Activated naive CD4-positive, alpha-beta T cell treated with anti-CD3 and anti-CD28 coated beads, Interleukin-2, amount 10 ng/mL, durations not matched to agents 7 days and 5 days (primary cell): ENCODE measurements around the gene BST2.

Experiments used
- CTCF ChIA-PET: fragments of 350-600 bp; sonication (Branson Sonifier 250); formaldehyde crosslinking; loops from one replicate; lab custom pipeline; 2021; ENCODE audit warnings: antibody characterized with exemption; lab: Charles Lee
- DNase-seq: peaks from one replicate; pipeline ENCODE4 v3.0.0-alpha.2; 2020
- H3K27ac Mint-ChIP-seq: one replicate; pipeline ENCODE4 v1.8.0; 2021; ENCODE audit warnings: mild to moderate bottlenecking, moderate library complexity, mixed read lengths
- H3K27me3 Mint-ChIP-seq: one replicate; pipeline ENCODE4 v1.8.0; 2021; ENCODE audit warnings: mild to moderate bottlenecking, mixed read lengths
- H3K36me3 Mint-ChIP-seq: one replicate; pipeline ENCODE4 v1.8.0; 2021; ENCODE audit warnings: mixed read lengths
- H3K4me1 Mint-ChIP-seq: one replicate; pipeline ENCODE4 v1.8.0; 2021; ENCODE audit warnings: mixed read lengths
- H3K4me3 Mint-ChIP-seq: one replicate; pipeline ENCODE4 v1.8.0; 2021; ENCODE audit warnings: mild to moderate bottlenecking, moderate library complexity, mixed read lengths
- H3K9me3 Mint-ChIP-seq: one replicate; pipeline ENCODE4 v1.8.0; 2021; ENCODE audit warnings: mixed read lengths

BST2 gene

GRCh38 chr19:17406887-17407196 is 1.4 kb upstream of the BST2 start:
- Mint-ChIP-seq H3K36me3 (peaks cover 24% of the 10 kb centered on the region), H3K27me3 (no peaks in the 10 kb centered on the region), H3K4me3 (peak overlapping the region; percentile 94), H3K9me3 (no peaks in the 10 kb centered on the region), H3K4me1 (peaks cover 56% of the 10 kb centered on the region), H3K27ac (peak overlapping the region; percentile 97)
- CTCF ChIA-PET = interaction anchor here (1.9 kb wide), 1 partner anchor 42 kb away, joined by 5 read pairs; the partner anchor contains the start of gene TMEM221
- no peak for DNase-seq

DNA sequence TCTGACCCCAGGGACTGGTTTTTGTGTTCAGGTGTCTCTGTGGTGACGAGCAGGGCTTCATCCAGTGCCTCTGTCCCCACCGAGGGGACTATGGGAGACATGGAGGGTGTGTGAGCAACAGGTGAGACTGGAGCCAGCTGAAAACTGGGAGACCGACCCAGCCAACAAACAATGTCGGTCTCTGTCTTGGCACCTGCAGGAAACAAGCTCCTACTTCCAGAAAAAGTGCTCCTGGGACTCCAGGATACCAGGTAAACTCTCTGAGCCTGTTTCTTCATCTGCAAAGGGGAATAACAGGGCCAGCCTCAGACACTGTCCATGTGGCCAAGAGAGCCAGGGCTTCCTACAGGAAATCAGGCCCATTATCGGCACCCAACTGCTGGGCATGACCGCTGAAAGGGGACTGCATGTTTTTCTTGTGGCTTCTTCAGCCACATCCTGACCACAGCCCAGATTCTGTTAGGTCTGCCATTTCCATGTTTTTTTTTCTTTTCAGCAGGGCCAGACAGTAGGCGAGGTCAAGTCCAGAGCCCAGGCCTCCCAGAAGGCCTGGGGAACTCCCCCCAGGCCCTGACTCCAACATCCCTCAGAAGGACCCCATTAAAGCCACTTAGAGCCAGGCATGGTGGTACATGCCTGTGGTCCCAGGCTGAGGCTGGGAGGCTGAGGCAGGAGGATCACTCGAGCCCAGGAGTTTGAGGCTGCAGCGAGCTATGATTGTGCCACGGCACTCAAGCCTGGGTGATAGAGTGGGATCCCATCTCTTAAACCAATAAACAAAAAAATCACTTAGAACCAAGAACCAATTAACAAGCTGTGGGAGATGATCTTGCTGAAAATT is 836 bp upstream of the BST2 start:
- H3K9me3 Mint-ChIP-seq = no peaks in the 10 kb centered on the region
- peak overlapping the region; percentile 94 for H3K4me3 Mint-ChIP-seq
- no peaks in the 10 kb centered on the region for H3K27me3 Mint-ChIP-seq
- peaks cover 51% of the 10 kb centered on the region for H3K4me1 Mint-ChIP-seq
- H3K36me3 Mint-ChIP-seq = peaks cover 23% of the 10 kb centered on the region
- DNase-seq = peak; percentile 49
- peak overlapping the region; percentile 97 for H3K27ac Mint-ChIP-seq
- CTCF ChIA-PET = interaction anchor here (0.6 to 1.9 kb wide), 4 partner anchors 13 to 61 kb away, joined by 3 to 5 read pairs (median 4); partner anchors contain the start of gene TMEM221

GRCh38 chr19:17404621-17405249 is 695 bp downstream of the BST2 start:
- CTCF ChIA-PET = interaction anchor here (0.8 to 1.2 kb wide), 3 partner anchors 15 to 62 kb away, joined by 3 to 5 read pairs (median 4); partner anchors contain the start of gene MVB12A
- peaks cover 49% of the 10 kb centered on the region for H3K4me1 Mint-ChIP-seq
- no peaks in the 10 kb centered on the region for H3K9me3 Mint-ChIP-seq
- peak overlapping the region; percentile 94 for H3K4me3 Mint-ChIP-seq
- no peak for DNase-seq
- no peaks in the 10 kb centered on the region for H3K27me3 Mint-ChIP-seq
- peak overlapping the region; percentile 97 for H3K27ac Mint-ChIP-seq
- H3K36me3 Mint-ChIP-seq = peaks cover 25% of the 10 kb centered on the region

- Mint-ChIP-seq H3K9me3 (no peaks in the 10 kb centered on the region), H3K36me3 (peaks cover 25% of the 10 kb centered on the region), H3K4me1 (peaks cover 47% of the 10 kb centered on the region), H3K27me3 (no peaks in the 10 kb centered on the region), H3K27ac (peak overlapping the region; percentile 97), H3K4me3 (peak overlapping the region; percentile 94)
- peak; percentile 34 for DNase-seq
- CTCF ChIA-PET = interaction anchor here (1.5 to 1.6 kb wide), 2 partner anchors 17 to 18 kb away, joined by 3 to 4 read pairs; no protein-coding TSS in a partner anchor
Observed at GRCh38 chr19:17404015-17404414, 1.4 kb downstream of the BST2 start.

- no peaks in the 10 kb centered on the region for H3K27me3 Mint-ChIP-seq
- peaks cover 28% of the 10 kb centered on the region for H3K36me3 Mint-ChIP-seq
- H3K4me1 Mint-ChIP-seq = peaks cover 44% of the 10 kb centered on the region
- no peaks in the 10 kb centered on the region for H3K9me3 Mint-ChIP-seq
- CTCF ChIA-PET = interaction anchor here (0.5 to 1.6 kb wide), 3 partner anchors 9 to 18 kb away, joined by 3 to 4 read pairs (median 3); partner anchors contain the start of gene CCDC194
- peak overlapping the region; percentile 94 for H3K4me3 Mint-ChIP-seq
- DNase-seq = peak; percentile 59
- peak overlapping the region; percentile 88 for H3K27ac Mint-ChIP-seq
Observed at GRCh38 chr19:17402982-17403855, 2.2 kb downstream of the BST2 start.

DNA sequence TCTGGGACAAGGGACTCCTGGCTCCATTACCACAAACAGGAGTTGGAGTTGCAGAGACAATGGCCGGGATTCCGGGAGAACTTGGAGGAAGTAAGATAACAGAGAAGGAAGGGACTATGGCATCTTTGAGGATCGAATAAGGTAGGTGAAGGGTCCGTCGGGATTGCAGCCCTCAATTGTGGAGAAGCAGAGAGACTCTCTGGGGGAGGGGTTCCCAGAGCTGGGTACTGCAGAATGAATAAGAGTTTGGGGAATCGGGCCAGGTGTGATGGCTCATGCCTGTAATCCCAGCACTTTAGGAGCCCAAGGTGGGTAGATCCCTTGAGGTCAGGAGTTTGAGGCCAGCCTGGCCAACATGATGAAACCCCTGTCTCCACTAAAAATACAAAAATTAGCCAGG is 3.8 kb downstream of the BST2 start:
- Mint-ChIP-seq H3K36me3 (peaks cover 25% of the 10 kb centered on the region), H3K27ac (no peak overlapping the region), H3K9me3 (no peaks in the 10 kb centered on the region)

GRCh38 chr19:17398902-17399527 is 6.4 kb downstream of the BST2 start:
- no peaks in the 10 kb centered on the region for H3K9me3 Mint-ChIP-seq
- H3K4me1 Mint-ChIP-seq = peaks cover 26% of the 10 kb centered on the region
- CTCF ChIA-PET = interaction anchor here (1.2 kb wide), 1 partner anchor 12 kb away, joined by 4 read pairs; no protein-coding TSS in a partner anchor
- peaks cover 25% of the 10 kb centered on the region for H3K36me3 Mint-ChIP-seq
- no peak overlapping the region for H3K4me3 Mint-ChIP-seq
- DNase-seq = no peak
- H3K27me3 Mint-ChIP-seq = no peaks in the 10 kb centered on the region
- no peak overlapping the region for H3K27ac Mint-ChIP-seq

More for the DNA sequence above, 3.8 kb downstream of the BST2 start:
- CTCF ChIA-PET = no interaction called here
- Mint-ChIP-seq H3K27me3 (no peaks in the 10 kb centered on the region), H3K4me3 (no peak overlapping the region), H3K4me1 (peaks cover 30% of the 10 kb centered on the region)
- DNase-seq = no peak

- Mint-ChIP-seq H3K36me3 (peaks cover 11% of the 10 kb centered on the region), H3K4me1 (peaks cover 30% of the 10 kb centered on the region), H3K4me3 (peak overlapping the region; percentile 59), H3K9me3 (no peaks in the 10 kb centered on the region), H3K27ac (peak overlapping the region; percentile 72), H3K27me3 (peaks cover 25% of the 10 kb centered on the region)
- CTCF ChIA-PET = interaction anchor here (1.0 to 1.4 kb wide), 6 partner anchors 8 to 70 kb away, joined by 3 to 6 read pairs (median 3); no protein-coding TSS in a partner anchor
- peak; percentile 84 for DNase-seq
Observed at GRCh38 chr19:17394891-17395415, 10.5 kb downstream of the BST2 start.

DNA sequence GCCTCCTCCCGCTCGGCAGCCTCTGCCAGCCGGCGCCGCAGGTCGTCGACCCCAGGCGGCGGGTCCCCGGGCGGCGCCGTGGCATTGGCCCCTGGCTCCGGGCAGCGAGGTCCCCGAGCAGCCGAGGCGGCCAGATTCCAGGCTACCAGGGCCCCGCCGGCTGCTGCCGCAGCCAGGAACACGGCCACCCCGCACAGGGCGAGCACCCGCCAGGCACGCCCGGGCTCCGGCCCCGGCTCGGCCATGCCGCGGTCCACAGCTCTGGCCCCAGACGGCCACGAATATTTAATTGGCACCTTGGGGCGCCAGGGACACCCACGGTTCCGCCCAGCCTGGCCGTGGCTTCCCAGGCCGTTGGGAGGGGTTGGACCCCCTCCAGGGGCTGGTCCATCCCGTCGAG is 11.5 kb downstream of the BST2 start, which contains the start of gene CCDC194:
Gene CCDC194 (minus strand): TSS at position 283 of the 400 bp plus-strand sequence. CDS start 38 bp downstream, at position 245.
- H3K4me3 Mint-ChIP-seq = peak within 1 kb of the TSS; percentile 59
- peaks cover 10% of the 10 kb centered on the region for H3K36me3 Mint-ChIP-seq
- peaks cover 36% of the 10 kb centered on the region for H3K27me3 Mint-ChIP-seq
- H3K4me1 Mint-ChIP-seq = peaks cover 30% of the 10 kb centered on the region
- H3K27ac Mint-ChIP-seq = peak within 1 kb of the TSS; percentile 72
- CTCF ChIA-PET = interaction anchor here (0.7 to 1.4 kb wide), 5 partner anchors 8 to 73 kb away, joined by 3 to 5 read pairs (median 3); no protein-coding TSS in a partner anchor
- no peak for DNase-seq
- peaks cover 3% of the 10 kb centered on the region for H3K9me3 Mint-ChIP-seq

GRCh38 chr19:17393002-17393401 is 12.4 kb downstream of the BST2 start:
- Mint-ChIP-seq H3K27ac (no peak overlapping the region), H3K36me3 (peaks cover 8% of the 10 kb centered on the region), H3K4me1 (peaks cover 30% of the 10 kb centered on the region), H3K4me3 (no peak overlapping the region), H3K27me3 (peaks cover 45% of the 10 kb centered on the region), H3K9me3 (peaks cover 3% of the 10 kb centered on the region)
- DNase-seq = no peak
- CTCF ChIA-PET = interaction anchor here (0.7 to 0.9 kb wide), 2 partner anchors 13 to 74 kb away, joined by 3 read pairs; no protein-coding TSS in a partner anchor

DNA sequence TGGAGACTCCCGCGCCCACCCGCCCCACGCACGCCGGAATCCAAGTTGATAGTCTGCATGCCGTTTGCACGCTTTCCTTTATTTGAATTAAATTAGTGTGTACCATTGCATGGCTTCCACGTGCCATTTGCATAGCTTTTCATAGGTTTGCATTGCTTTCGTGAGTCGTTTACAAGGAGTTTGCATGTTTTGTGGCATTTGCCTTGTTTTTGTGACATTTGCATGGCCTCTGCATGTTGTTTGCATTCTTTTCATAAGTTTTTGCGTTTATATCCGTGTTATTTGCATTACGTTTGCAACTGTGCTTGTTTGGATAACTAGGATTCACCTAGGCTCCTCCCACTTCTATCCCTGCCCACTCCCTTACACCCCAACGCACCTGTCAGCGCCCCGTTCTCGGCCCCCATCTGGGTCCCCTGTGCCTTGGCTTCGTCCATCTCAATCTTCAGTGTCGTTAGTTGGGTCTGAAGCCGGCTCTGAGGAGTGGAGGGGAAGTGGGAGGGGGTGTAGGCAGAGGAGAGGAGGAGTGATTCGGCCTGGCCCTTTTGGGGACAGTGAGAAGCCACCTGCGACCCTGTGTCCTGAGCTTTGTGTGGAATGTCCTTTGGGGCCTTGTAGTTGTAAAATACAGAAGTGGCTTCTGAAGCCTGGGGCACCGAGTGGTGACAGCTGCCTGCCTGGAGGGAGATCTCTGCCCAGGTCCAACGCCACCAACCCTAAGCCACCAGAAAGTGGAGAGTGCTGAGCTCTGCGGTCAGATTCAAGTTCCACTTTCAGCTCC is 13.9 kb downstream of the BST2 start:
- Mint-ChIP-seq H3K4me3 (peak overlapping the region; percentile 81), H3K9me3 (peaks cover 3% of the 10 kb centered on the region), H3K4me1 (peaks cover 30% of the 10 kb centered on the region), H3K36me3 (peaks cover 4% of the 10 kb centered on the region), H3K27me3 (peaks cover 52% of the 10 kb centered on the region), H3K27ac (no peak overlapping the region)
- CTCF ChIA-PET = interaction anchor here (0.7 to 7.8 kb wide), 5 partner anchors 44 to 133 kb away, joined by 3 to 52 read pairs (median 3); no protein-coding TSS in a partner anchor
- no peak for DNase-seq
